Activated CD8-positive, alpha-beta T cell treated with anti-CD3 and anti-CD28 coated beads for 36 hours (primary cell): ENCODE results near the gene CACNA1B. TPM values are rescaled to one million over a fixed set of nuclear protein-coding genes. Genes with fewer than 3 reads are reported as not detected.

Experiments used
- ATAC-seq: fragments of 200-7000 bp; cut with Tn5 transposase; one replicate; pipeline ENCODE4 v1.10.0; 2021; ENCODE audit warnings: mild to moderate bottlenecking, moderate library complexity
- CTCF ChIA-PET: fragments of 350-600 bp; sonication (Branson Sonifier 250); formaldehyde crosslinking; loops from one replicate; lab custom pipeline; 2021; ENCODE audit warnings: antibody characterized with exemption; lab: Charles Lee
- POLR2A ChIA-PET: fragments of 350-600 bp; sonication (Branson Sonifier 250); formaldehyde crosslinking; loops from one replicate; lab custom pipeline; 2021; ENCODE audit warnings: antibody characterized with exemption; lab: Charles Lee
- DNase-seq: peaks from one replicate; pipeline ENCODE4 v3.0.0-alpha.2; 2020
- H3K27ac Mint-ChIP-seq: one replicate; pipeline ENCODE4 v1.8.0; 2021; ENCODE audit warnings: mild to moderate bottlenecking, mixed read lengths
- H3K27me3 Mint-ChIP-seq: one replicate; pipeline ENCODE4 v1.8.0; 2021; ENCODE audit warnings: mixed read lengths
- H3K36me3 Mint-ChIP-seq: one replicate; pipeline ENCODE4 v1.8.0; 2021; ENCODE audit warnings: low read depth, mixed read lengths
- H3K4me1 Mint-ChIP-seq: one replicate; pipeline ENCODE4 v1.8.0; 2021; ENCODE audit warnings: low read depth, mixed read lengths
- H3K4me3 Mint-ChIP-seq: one replicate; pipeline ENCODE4 v1.8.0; 2021; ENCODE audit warnings: mild to moderate bottlenecking, moderate library complexity, mixed read lengths
- H3K9me3 Mint-ChIP-seq: one replicate; pipeline ENCODE4 v1.8.0; 2021; ENCODE audit warnings: mixed read lengths
- CTCF ChIP-seq: fragments of 200-600 bp; IDR thresholded peaks from one replicate; pipeline ENCODE4 v1.8.0; 2022; ENCODE audit warnings: antibody characterized with exemption, mild to moderate bottlenecking
- intact Hi-C: fragments of 100-400 bp; cut with micrococcal nuclease; formaldehyde crosslinking; loops from one replicate; pipeline ENCODE4 v1.10.0; 2022
- total RNA-seq, 2 experiments: library from RNA; stranded (reverse); gene quantifications; one replicate each; pipeline ENCODE4 v1.2.3, GENCODE V29; 2021

Gene CACNA1B
- total RNA-seq, 2 experiments from 2014 or later = not detected

DNA sequence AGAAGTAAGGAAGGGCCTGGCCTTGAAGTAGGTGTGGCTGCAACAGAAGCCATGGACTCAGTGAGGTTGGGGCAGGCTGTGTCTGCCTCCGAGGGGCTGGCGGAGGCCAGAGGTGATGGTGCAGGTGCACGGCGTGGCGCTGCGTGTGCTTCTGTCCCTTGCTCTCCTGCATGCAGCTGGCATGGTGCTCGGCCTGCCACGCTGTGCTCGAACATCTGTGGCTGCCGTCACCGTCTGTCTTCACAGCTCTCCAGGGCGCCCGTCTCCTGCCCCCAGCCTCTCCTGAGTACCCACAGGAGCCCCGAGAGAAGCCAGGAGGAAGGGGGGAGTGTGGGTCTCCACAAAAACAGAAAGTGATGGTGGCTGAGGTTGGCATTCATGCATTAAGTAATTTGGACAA is 193.7 kb downstream of the CACNA1B start:
- Mint-ChIP-seq H3K9me3 (no peaks in the 10 kb centered on the region), H3K27ac (no peak overlapping the region), H3K36me3 (no peaks in the 10 kb centered on the region), H3K27me3 (no peaks in the 10 kb centered on the region), H3K4me1 (no peaks in the 10 kb centered on the region), H3K4me3 (no peak overlapping the region)
- intact Hi-C loops = no loop called here
- ChIA-PET CTCF (no interaction called here), POLR2A (no interaction called here)
- no peak for DNase-seq
- TF ChIP-seq CTCF = no peak
- no peak for ATAC-seq

DNA sequence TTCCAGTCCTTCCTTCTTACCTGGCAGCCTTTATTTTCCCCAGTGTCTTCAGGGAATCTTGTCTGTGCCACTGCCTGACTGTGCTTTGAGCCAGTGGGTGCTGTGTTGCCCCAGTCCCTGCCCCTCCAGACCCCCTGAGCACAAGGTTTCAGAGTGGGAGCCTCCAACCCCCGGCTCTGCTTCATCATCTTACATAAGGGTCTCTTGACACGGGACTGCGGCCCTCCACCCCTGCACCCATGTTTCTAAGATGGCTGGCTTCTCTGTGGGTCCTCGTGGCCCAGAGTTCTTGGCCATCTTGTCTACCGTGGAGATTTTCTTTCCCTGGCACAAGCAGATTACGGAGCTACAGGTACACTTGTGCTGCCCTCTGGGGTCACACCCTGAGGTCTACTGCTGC is 194.1 kb downstream of the CACNA1B start:
- Mint-ChIP-seq H3K4me1 (no peaks in the 10 kb centered on the region), H3K4me3 (no peak overlapping the region), H3K27me3 (no peaks in the 10 kb centered on the region), H3K36me3 (no peaks in the 10 kb centered on the region), H3K9me3 (no peaks in the 10 kb centered on the region), H3K27ac (no peak overlapping the region)
- ChIA-PET CTCF (no interaction called here), POLR2A (no interaction called here)
- no peak for TF ChIP-seq CTCF
- intact Hi-C loops = no loop called here
- ATAC-seq (no peak), DNase-seq (no peak)

DNA sequence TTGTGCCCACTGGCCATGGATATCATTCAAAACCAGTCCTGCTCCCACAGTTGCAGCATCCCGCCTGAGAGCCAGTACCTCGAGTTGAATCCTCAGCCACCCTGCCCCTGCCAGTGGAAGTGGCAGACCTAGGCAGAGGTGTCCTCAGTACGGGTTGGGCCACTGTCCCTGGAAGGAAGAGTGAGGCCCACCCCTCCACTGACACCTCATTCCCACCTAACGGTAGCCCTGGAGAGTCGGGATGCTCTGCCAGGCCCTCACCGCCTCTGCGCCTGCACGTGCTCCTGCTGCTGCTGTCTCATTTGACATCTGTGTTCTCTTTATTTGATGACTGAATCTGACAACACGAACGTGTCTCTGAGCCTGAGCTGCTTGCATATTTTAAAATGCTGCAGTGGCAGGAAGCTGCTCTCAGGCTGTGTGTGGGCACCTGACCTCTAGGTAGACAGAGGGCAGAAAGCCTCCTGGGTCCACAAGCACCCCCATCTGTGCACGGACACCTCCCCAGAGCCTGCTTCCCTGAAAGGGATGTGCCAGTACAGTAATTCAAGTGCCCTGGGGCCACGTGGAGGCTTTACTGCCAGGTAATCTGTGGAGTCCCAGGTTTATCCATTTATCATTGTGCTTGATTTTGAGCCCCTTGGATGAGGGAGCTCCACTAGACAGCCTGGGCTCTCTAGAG is 194.7 kb downstream of the CACNA1B start:
- CTCF ChIA-PET = no interaction called here
- no peak for TF ChIP-seq CTCF
- ATAC-seq (no peak), DNase-seq (no peak)
- H3K9me3 Mint-ChIP-seq = no peaks in the 10 kb centered on the region
- H3K36me3 Mint-ChIP-seq = no peaks in the 10 kb centered on the region
- H3K27ac Mint-ChIP-seq = no peak overlapping the region
- POLR2A ChIA-PET = no interaction called here
- peaks cover under 1% of the 10 kb centered on the region for H3K27me3 Mint-ChIP-seq
- H3K4me1 Mint-ChIP-seq = no peaks in the 10 kb centered on the region
- no peak overlapping the region for H3K4me3 Mint-ChIP-seq
- intact Hi-C loops = no loop called here

GRCh38 chr9:138072897-138073296 is 195.3 kb downstream of the CACNA1B start:
- H3K4me1 Mint-ChIP-seq = no peaks in the 10 kb centered on the region

More at GRCh38 chr9:138072897-138073296, 195.3 kb downstream of the CACNA1B start:
- H3K4me3 Mint-ChIP-seq = no peak overlapping the region
- POLR2A ChIA-PET = no interaction called here
- ATAC-seq (no peak), DNase-seq (no peak)
- peaks cover 4% of the 10 kb centered on the region for H3K27me3 Mint-ChIP-seq
- CTCF ChIA-PET = no interaction called here
- no peak overlapping the region for H3K27ac Mint-ChIP-seq
- no peak for TF ChIP-seq CTCF
- H3K36me3 Mint-ChIP-seq = no peaks in the 10 kb centered on the region
- no peaks in the 10 kb centered on the region for H3K9me3 Mint-ChIP-seq
- intact Hi-C loops = no loop called here
